HG03558 (cell line): ENCODE data around the gene KCNH4.
A peak's percentile ranks its signal among the peaks of the same experiment; 100 is the strongest.
"Not testable (repeated sequence)": the region's sequence is repeated elsewhere in the genome, so short reads cannot be mapped to it uniquely, and the experiment has no call there.

Experiments
- ATAC-seq: cut with Tn5 transposase; IDR thresholded peaks from one replicate; pipeline ENCODE4 v1.9.1; 2021; ENCODE audit warnings: moderate number of reproducible peaks; ENCODE audit not compliant: unreplicated experiment; ENCODE audit errors: extremely low read depth

The KCNH4 gene

DNA sequence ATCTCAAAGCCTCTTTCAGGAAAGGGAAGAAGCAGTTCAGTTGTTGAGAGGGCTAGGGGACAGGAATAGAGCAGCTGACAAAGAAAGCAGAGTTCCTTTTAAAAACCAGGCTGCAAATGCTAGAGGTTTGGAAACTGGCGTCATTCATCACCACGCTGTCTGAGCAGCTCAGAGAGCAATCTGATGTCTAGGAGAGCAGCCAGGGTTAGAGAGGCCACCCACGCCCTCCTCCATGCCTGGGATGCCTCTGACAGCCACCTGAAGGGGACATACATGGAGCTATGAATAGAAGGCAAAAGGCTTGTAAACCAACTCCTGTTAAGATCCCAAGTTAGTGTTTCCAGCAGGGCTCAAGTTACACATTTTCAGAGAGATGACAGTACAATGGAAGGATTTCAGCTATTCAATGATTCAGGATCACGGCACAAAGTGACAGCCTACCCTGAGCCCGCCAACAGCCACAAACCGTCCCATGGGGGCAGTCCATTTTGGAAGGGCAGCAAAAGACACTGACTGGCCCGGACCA lies 38.5 kb downstream of the KCNH4 start:
- no peak for ATAC-seq

- ATAC-seq = no peak
These were observed 39.6 kb downstream of the KCNH4 start for GRCh38 chr17:42141382-42141781.

GRCh38 chr17:42140690-42141089 lies 40.3 kb downstream of the KCNH4 start:
- ATAC-seq = not testable (repeated sequence)

- no peak for ATAC-seq
These were observed 42.0 kb downstream of the KCNH4 start for GRCh38 chr17:42138749-42139492.

GRCh38 chr17:42136654-42137051 lies 44.3 kb downstream of the KCNH4 start:
- no peak for ATAC-seq

- no peak for ATAC-seq
These were observed 45.0 kb downstream of the KCNH4 start for GRCh38 chr17:42135664-42136653.

- ATAC-seq = no peak
These were observed 45.8 kb downstream of the KCNH4 start for GRCh38 chr17:42135151-42135550.

GRCh38 chr17:42133461-42134041 lies 47.4 kb downstream of the KCNH4 start:
- ATAC-seq = peak; percentile 45

- ATAC-seq = peak; percentile 21
These were observed 48.0 kb downstream of the KCNH4 start for GRCh38 chr17:42132941-42133340.

GRCh38 chr17:42131981-42132432 lies 48.9 kb downstream of the KCNH4 start:
- no peak for ATAC-seq

DNA sequence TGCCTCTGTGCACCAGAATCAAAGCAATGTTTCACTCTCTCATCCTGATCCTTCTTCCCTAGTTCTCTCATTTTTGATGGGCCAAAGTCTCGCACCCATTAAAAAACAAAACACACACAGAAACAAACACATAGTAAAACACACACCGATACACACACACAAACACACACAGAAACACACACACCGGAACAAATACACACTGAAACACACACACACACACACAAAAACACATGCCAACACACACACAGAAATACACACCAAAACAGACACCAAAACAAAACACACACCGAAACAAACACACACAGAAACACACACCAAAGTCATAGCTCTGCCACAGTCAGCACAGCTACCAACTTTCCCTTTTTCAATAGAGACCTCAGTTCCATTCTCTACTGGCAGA lies 49.7 kb downstream of the KCNH4 start:
- ATAC-seq = no peak

GRCh38 chr17:42130310-42130936 lies 50.5 kb downstream of the KCNH4 start:
- no peak for ATAC-seq

DNA sequence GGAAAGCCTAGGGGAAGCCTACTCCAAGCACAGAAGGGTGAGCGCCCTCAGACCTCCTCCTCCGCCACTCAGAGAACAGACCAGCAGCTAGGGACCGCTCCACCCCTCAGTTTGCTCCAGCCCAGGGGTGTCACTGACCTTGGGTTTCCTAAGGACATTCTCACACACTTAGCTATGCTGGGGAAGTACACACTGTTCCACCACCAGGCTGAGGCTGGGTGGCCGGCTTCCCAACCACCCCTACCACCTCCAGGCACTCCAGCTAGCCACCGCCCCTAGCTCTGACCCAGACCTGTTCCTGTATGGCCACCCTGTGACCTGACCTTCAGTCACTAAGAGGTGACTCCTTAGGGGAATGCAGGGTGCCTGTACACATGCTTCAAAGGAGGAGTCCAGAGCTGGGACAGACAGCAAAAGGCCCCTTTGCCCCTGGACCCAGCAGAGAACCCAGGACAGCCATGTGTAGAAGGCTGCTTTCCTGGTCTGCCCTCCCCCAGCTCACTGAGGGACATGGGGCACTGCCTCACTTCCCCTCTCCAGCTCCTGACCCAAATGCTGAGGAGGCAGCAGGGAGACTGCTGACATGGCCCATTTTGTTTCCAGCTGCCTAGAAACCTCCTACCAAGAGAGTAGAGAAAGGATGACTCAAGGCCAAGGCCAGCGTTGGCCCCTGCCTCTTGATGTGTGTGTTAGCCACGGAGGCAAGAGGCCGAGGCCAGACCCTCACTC lies 51.7 kb downstream of the KCNH4 start:
- no peak for ATAC-seq

- ATAC-seq = no peak
These were observed 53.5 kb downstream of the KCNH4 start for GRCh38 chr17:42127414-42127813.

DNA sequence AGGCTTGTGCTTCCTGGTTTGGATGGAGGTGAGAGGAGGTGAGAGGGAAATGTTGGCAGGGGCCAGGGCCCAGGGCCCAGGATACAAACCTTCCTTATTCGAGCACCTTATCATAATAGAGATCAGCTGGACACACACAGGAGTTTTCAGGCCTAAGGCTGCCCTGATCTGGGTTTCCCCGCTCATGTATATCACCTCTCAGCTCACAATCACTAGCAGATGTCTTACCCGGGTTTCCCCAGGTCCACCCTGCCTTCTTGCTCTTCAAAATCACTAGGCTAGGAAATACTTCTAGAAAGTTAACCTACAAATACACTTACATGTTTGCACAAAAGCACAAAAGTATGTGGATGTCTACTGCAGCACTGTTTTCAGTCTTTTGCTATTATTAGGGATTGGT lies 54.1 kb downstream of the KCNH4 start:
- ATAC-seq = no peak

- no peak for ATAC-seq
These were observed 55.4 kb downstream of the KCNH4 start for GRCh38 chr17:42125565-42125964.

DNA sequence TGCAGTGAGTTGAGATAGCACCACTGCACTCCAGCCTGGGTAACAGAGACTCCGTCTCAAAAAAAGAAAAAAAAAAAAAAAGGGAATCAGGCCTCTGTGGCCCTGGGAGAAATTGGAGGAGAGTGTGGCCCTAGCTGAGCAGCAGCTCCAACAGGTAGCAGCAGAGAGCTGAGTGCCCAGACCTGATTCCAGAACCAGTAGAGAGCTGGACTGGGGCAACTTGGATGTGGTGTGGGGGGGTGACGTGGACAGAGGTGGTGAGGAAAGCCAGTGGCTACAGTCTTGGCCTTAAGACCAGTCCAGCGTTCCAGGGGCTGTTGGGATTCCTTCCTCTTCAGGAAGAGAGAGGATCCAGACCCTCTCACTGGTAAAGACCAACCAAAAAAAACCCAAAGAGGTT lies 56.7 kb downstream of the KCNH4 start:
- ATAC-seq = no peak

DNA sequence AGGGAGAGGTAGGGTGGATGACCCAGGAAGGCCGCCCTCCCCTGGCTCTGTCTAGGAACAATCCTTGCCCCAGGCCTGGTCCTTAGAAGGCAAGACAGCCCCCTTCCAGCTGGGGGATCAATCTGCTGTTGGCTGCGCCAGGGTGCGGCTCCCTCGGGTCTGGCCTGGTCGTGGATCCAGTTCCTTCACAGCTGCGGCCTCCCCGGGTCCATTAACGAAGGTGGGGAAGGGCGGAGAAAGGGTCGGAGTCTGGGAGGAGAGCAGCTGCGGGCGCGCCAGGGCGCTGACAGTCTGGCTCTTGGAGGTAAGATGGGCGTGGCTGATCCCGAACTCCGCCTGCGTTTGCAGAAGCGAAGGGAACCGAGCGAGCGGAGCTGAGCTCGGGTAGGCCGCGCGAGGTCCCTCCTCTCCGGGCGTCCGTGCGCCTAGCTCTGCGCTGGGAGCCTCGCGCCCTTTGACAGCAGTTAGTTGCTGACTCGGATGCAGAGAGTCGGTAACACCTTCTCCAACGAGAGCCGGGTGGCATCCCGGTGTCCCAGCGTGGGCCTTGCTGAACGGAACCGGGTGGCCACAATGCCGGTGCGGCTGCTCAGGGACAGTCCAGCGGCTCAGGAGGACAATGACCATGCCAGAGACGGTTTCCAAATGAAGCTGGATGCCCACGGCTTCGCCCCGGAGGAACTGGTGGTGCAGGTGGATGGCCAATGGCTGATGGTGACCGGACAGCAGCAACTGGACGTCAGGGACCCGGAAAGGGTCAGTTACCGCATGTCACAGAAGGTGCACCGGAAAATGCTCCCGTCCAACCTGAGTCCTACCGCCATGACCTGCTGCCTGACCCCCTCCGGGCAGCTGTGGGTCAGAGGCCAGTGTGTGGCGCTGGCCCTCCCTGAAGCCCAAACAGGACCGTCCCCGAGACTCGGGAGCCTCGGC lies 58.3 kb downstream of the KCNH4 start, which contains the start of gene HSPB9:
Gene HSPB9, plus strand, starts transcription at position 434 of the 933 bp plus-strand sequence. Its CDS starts 47 bp downstream, at position 481.
- no peak for ATAC-seq
